ENCODE measurements around the gene LTBP4.
A peak's percentile ranks its signal among the peaks of the same experiment; 100 is the strongest.
"Not testable (repeated sequence)": the region's sequence is repeated elsewhere in the genome, so short reads cannot be mapped to it uniquely, and the experiment has no call there.

LTBP4 gene

DNA sequence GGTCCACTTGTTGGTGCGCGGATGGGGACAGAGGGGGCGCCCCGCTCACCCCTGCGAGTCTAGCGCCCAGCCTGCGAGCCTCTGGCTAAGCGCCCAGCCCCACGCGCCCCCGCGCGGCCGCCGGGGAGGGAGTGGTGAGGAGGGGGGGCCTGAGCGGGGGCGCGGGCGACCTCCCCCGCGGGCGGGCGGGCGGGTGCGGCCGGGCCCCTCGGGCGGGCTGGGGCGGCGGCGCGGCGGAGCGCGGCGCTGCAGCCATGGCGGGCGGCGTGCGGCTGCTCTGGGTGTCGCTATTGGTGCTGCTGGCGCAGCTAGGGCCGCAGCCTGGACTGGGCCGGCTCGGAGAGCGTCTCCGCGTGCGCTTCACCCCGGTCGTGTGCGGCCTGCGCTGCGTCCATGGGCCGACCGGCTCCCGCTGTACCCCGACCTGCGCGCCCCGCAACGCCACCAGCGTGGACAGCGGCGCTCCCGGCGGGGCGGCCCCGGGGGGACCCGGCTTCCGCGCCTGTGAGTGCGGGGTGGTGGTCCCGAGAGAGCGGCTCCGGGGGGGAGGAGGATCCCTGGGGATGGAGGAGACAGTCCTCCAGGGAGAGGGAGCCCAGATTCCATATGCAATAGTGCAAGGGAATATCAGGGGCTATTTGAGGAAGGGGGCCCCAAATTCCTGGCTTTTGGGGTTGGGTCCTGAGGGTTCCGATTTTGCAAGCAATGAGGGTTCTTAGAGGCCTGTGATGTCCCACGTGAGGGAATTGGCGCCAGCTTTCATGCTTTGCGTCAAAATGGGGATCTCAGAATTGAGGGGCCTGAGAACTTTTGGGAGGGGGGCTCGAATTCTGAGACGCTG lies at the start of gene LTBP4:
Gene LTBP4 (plus strand): TSS at position 236 of the 841 bp plus-strand sequence. CDS start 19 bp downstream, at position 255.
- peak; percentile 28 to 53 for DNase-seq

GRCh38 chr19:40552848-40553247 lies 48.3 kb upstream of the LTBP4 start:
- DNase-seq = no peak

DNA sequence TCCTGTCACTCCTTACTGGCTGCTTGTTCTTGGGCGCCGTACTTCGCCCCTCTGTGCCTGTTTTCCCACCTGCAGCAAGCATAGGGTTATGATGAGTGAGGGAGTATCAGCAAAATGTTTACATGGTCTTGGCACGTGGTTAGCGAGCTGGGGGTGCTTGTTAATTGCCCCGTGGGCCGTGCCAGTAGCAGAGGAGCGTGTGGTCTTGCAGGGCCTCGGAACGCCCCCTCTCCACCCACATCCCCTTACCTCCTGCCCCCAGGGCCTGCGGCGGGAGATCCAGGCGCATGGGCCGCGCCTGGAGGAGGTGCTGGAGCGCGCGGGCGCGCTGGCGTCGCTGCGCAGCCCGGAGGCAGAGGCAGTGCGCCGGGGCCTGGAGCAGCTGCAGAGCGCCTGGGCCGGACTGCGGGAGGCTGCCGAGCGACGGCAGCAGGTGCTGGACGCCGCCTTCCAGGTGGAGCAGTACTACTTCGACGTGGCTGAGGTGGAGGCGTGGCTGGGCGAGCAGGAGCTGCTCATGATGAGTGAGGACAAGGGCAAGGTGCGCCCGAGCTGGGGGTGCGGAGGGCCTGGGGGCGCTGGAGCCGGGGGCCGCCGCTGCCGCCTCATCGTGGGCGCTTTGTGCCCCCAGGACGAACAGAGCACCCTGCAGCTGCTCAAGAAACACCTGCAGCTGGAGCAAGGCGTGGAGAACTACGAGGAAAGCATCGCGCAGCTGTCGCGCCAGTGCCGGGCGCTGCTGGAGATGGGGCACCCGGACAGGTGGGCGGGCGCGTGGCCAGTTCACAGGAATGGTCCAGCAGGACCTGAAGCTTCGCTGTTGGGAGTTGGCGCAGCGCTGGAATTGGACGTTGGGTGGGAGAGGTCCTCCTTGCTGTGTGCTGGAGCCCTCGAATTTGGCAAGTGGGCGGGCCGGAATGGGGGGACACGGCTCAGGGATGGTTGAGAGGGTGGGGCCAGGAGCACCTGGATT lies 47.0 kb upstream of the LTBP4 start:
- DNase-seq = no peak

GRCh38 chr19:40555978-40556689 lies 45.0 kb upstream of the LTBP4 start:
- no peak for DNase-seq

GRCh38 chr19:40556953-40557530 lies 44.1 kb upstream of the LTBP4 start:
- DNase-seq = no peak

- no peak for DNase-seq
Measured at GRCh38 chr19:40559394-40559793, 41.8 kb upstream of the LTBP4 start.

DNA sequence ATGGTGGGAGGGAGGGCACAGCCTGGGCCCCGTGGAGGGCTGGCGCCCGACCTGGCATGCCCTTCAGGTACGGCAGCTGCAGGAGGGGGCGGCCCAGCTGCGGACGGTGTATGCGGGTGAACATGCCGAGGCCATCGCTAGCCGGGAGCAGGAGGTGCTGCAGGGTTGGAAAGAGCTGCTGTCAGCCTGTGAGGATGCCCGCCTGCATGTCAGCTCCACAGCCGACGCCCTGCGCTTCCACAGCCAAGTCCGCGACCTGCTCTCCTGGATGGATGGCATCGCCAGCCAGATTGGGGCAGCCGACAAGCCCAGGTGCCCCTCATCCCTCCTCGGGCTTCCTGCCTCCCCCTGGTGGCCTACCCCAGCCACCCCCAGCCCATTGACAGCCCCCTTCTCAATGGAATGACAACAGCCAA lies 41.1 kb upstream of the LTBP4 start:
- DNase-seq = no peak

GRCh38 chr19:40561947-40562346 lies 39.2 kb upstream of the LTBP4 start:
- DNase-seq = no peak

DNA sequence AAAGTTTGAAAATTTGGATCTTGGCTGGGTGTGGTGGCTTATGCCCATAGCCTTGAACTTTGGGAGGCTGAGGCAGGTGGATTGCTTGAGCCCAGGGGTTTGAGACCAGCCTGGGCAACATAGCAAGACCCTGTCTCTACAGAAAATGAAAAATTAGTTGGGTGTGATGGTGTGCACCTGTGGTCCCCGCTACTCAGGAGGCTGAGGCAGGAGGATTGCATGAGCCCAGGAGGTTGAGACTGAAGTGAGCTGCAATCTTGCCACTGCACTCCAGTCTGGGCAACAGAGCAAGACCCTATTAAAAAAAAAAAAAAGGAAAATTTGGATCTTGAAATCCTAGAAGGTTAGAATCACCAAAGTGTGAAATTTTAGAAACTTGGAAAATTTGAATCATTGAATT lies 36.6 kb upstream of the LTBP4 start:
- DNase-seq = not testable (repeated sequence)

DNA sequence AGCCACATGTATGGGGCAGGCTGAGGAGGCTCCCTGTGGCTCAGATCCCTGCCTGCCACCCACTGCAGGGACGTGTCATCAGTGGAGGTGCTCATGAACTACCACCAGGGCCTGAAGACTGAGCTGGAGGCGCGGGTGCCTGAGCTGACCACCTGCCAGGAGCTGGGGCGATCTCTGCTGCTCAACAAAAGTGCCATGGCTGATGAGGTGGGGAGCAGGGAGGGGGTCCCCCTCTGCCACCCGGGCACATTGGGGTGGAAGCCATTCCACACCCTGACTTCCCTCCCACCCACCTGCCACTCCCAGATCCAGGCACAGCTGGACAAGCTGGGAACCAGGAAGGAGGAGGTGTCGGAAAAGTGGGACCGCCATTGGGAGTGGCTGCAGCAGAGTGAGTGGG lies 35.8 kb upstream of the LTBP4 start:
- DNase-seq = no peak

DNA sequence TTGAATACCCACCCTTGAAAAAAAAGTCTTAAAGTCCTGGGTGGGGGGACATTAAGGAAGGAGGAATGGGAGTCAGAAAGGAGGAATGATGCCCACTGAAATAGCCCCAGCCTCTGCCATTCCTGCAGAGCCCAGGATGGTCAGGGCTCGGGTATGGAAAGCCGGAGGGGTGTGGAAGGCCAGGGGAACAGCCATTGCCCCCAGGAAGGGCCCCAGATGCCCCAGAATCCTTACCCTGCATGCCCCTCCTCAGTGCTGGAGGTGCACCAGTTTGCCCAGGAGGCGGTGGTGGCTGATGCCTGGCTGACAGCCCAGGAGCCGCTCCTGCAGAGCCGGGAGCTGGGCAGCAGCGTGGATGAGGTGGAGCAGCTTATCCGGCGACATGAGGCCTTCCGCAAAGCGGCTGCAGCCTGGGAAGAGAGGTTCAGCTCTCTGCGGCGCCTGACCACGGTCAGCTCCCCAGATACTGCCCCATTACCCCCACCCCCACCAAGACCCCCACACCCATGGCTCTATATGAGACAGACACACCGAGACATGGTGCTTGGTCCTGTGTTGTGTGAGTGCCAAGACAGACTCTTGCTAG lies 35.2 kb upstream of the LTBP4 start:
- no peak for DNase-seq

- no peak for DNase-seq
Measured at GRCh38 chr19:40567040-40567749, 34.0 kb upstream of the LTBP4 start.

GRCh38 chr19:40567750-40568494 lies 33.2 kb upstream of the LTBP4 start:
- no peak for DNase-seq

- DNase-seq = peak; percentile 99 to 100
Measured at GRCh38 chr19:40570313-40571004, 30.7 kb upstream of the LTBP4 start.

DNA sequence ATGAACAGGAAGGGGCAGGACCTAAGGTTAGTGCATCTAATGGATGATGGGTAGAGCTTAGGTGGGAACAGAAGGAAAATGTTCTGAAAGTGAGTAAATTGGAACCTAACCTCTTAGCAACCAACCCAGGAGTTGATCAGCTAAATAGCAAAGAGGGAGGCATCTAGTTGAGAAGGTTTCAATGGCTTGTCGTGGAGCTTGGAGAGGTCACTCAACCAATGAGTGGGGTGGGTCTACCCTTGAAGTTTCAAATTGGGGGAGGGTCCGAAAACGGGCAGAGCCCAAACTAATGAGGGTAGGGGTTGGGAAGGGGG lies 30.2 kb upstream of the LTBP4 start:
- no peak for DNase-seq

DNA sequence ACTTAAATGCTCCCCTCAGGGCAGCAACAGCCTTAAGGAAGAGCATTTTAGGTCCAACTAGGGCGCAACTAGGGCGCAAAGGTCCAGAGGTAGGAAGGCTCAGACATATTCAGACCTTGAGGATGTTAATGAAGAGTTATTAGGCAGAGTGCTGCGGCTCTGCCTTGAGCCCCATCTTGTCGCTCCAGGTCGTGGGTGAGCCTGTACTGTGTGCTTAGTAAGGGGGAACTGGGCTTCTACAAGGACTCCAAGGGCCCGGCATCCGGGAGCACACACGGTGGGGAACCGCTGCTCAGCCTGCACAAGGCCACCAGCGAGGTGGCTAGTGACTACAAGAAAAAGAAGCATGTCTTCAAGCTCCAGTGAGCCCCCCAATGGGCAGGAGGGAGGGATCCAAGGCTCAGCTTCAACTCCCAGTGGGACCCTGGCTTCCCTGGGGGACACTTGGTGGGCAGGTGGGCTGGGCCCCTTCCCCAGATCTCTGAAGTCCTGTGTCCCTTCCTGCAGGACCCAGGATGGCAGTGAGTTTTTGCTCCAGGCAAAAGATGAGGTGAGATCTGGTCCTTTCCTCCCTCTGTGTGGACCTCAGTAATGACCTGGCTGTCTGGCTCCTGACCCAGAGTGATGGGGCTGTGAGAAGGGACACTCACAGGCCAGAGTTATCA lies 29.2 kb upstream of the LTBP4 start:
- DNase-seq = no peak

DNA sequence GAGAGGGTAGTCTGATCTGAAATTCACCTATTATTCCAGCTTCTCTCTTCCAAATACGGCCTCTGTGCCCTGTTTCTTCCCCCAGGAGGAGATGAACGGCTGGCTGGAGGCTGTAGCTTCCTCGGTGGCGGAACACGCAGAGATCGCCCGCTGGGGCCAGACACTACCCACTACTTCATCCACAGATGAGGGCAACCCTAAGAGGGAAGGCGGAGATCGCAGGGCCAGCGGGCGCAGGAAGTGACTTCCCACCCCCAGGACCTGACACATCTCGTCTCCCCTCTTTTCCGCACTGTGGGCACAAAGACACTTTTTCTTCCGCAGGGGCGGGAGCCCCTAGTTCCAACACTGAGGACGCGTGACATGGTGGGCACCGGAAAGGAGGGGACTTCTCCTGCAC lies 25.8 kb upstream of the LTBP4 start:
- no peak for DNase-seq

DNA sequence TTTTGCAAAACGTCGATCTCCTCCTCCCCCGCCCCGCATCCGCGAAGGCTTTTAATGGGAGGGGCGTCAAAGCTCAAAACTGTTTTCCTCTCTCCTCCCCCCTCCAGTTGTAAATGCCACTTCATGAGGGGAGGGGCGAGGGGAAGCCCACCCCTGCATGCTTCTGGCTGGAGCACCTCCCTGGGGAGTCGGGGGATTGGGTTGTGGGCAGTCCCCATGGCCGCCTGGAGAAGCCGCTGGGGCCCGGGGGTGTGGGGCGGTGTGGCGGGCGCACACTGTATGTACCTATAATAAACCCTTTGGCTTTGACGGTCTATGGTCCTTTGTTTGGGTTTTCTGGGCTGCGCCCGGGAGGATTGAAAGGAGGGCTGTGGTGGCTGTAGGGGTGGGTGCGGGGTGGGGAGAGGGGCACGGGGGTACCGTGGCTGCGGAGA lies 25.0 kb upstream of the LTBP4 start:
- peak in 1 of 2 experiments; percentile 30 for DNase-seq

DNA sequence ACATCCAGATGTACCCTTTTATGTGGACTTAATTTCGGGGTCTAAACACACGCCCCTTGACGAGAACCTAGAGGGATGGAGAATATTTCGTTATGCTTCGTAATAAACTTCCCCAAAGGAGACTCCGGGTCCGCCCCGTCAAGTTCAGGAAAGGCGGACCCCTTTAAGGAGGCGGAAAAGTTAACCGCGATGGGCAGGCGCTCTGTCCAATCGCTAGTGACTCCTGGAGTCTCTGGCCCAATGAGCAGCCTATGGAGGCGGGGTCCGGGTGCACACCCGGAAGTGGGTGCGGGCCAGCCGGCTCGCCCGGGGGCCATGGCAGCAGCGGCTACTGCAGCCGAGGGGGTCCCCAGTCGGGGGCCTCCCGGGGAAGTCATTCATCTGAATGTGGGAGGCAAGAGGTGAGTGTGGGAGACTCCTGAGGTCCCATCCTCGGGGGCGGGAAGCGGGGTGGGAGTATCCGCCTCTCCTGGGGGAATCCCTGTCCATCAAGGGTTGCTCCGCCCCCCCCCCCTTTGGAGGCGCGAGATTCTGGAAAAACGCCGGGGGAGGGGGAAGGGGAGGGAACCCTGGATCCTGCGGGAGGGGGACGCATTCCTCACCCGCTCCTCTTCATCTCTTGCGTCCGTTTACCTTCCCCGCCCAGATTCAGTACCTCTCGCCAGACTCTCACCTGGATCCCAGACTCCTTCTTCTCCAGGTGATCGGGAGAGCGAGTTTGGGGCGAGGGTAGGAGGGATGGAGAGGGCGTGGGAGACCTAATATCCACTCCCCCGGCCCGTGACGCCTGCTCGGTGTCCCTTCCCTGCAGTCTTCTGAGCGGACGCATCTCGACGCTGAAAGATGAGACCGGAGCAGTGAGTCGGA lies 24.4 kb upstream of the LTBP4 start, which contains the start of gene SHKBP1:
Gene SHKBP1 (plus strand): TSS at position 289 of the 867 bp plus-strand sequence. CDS start 27 bp downstream, at position 316.
- DNase-seq = peak; percentile 95 to 96
